HUES64 (cell line): Measurements from ENCODE around the gene SLC30A7.

Experiments used
- H3K27ac ChIP-seq: 2 replicates; pipeline ENCODE4 v1.7.0; 2013; ENCODE audit warnings: low read depth, low read length, inconsistent platforms
- H3K27me3 ChIP-seq: 2 replicates; pipeline ENCODE4 v1.6.1; 2013; ENCODE audit warnings: mild to moderate bottlenecking, low read length; ENCODE audit not compliant: insufficient read depth
- H3K36me3 ChIP-seq: 2 replicates; pipeline ENCODE4 v1.6.1; 2013; ENCODE audit warnings: mild to moderate bottlenecking, low read length; ENCODE audit not compliant: insufficient read depth
- H3K4me1 ChIP-seq: 2 replicates; pipeline ENCODE4 v1.6.1; 2013; ENCODE audit warnings: mild to moderate bottlenecking, low read length, moderate library complexity; ENCODE audit not compliant: insufficient read depth
- H3K4me3 ChIP-seq: 2 replicates; pipeline ENCODE4 v1.5.1; 2013; ENCODE audit warnings: mild to moderate bottlenecking, low read length, moderate library complexity
- H3K9ac ChIP-seq: 2 replicates; pipeline ENCODE4 v1.6.1; 2013; ENCODE audit warnings: mild to moderate bottlenecking, low read depth, low read length
- H3K9me3 ChIP-seq: 2 replicates; pipeline ENCODE4 v1.6.1; 2013; ENCODE audit warnings: low read depth, low read length; ENCODE audit not compliant: insufficient read depth
- WGBS: fragments of 150-250, 120-280 bp; methylation state at CpG from one replicate; pipeline ENCODE4 v1.1.7; 2013; ENCODE audit warnings: missing lambda C conversion rate; 5-methylcytosine and 5-hydroxymethylcytosine counted together

The SLC30A7 gene

DNA sequence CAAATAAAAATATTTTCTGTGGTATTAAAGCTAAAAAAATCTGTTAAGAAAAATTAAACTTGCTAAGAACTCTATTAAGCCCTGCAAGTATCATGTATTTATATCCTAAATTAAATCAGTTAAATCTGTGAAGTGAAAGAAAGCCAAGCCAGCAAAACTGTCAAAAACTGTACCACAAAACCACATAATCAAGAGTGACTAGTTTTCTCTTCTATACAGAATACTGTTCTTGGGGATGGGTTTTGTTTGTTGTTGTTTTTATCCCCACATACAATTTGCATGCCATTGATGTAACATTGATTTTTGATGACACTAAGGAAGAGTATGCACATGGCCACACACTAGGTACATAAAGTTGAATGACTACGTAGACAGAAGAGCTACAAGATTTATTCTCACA is 109.3 kb downstream of the SLC30A7 start:
- no peaks in the 10 kb centered on the region for H3K27me3 ChIP-seq
- no peak overlapping the region for H3K9ac ChIP-seq
- peaks cover 46% of the 10 kb centered on the region for H3K36me3 ChIP-seq
- H3K27ac ChIP-seq = no peak overlapping the region
- peaks cover 28% of the 10 kb centered on the region for H3K4me1 ChIP-seq
- H3K4me3 ChIP-seq = no peak overlapping the region
- H3K9me3 ChIP-seq = no peaks in the 10 kb centered on the region
- 100% methylated on average over 1 of the region's 1 CpG for WGBS

DNA sequence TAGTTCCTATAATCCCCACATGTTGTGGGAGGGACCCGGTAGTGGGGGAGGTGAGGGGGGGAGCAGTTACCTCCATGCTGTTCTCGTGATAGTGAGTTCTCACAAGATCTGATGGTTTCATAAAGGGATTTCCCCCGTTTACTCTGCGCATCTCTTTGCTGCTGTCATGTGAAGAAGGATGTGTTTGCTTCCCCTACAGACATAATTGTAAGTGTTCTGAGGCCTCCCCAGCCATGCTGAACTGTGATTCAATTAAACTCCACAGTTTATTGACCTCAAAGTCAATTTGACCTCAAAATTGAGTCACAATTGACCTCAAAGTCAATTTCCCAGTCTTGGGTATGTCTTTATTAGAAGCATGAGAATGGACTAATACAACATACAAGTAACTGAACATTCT is 110.0 kb downstream of the SLC30A7 start:
- WGBS = 94% methylated on average over 4 of the region's 4 CpGs

DNA sequence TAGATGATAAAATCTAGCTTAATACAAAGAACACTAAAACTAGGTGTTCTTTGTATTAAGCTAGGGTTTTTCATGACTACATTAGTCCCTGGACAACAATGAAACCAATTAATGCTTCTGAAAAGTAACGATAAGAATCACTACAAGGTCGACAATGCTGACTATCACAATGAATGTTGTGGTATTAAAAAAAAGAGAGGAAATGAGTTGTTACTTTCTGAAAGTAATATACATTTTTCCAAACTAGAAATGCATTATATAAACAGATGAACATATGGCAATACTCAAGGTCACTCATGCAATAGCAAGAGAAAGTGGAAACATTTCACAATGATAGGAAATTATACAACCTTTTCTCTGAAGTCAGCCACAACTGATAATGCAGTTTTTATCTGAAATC is 110.7 kb downstream of the SLC30A7 start:
- H3K36me3 ChIP-seq = peaks cover 46% of the 10 kb centered on the region

More for the DNA sequence above, 110.0 kb downstream of the SLC30A7 start:
- Histone ChIP-seq H3K9me3 (no peaks in the 10 kb centered on the region), H3K4me1 (peaks cover 28% of the 10 kb centered on the region), H3K27me3 (no peaks in the 10 kb centered on the region), H3K36me3 (peaks cover 46% of the 10 kb centered on the region), H3K9ac (no peak overlapping the region), H3K4me3 (no peak overlapping the region), H3K27ac (no peak overlapping the region)

DNA sequence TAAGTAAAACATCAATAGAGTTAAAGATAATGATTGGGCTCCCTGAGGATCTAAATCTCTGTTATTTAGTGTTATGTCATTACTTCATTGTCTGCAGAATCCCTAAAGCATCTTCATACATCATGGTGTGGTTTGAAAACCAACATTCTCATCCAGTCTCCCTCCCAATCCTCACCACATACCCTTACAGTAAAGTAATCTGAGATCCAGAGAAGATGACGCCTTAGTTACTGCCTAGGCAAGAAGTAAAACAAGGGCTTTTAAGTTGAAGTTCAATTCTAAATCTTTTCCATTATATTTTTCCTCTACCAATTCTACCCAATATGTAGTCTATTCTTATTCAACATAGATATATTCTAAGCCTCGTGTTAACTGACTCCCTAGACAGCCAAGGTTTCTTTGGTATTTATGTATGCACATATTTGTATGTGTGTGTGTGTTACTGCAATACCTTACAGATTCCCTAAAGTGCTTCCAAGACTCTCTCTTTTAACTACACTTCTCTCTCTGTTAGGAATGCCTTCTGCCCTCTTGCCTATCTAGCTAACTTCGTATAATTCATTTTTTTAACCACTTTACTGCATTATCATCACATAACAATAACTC is 112.4 kb downstream of the SLC30A7 start:
- Histone ChIP-seq H3K27me3 (no peaks in the 10 kb centered on the region), H3K36me3 (peaks cover 59% of the 10 kb centered on the region), H3K4me1 (peaks cover 15% of the 10 kb centered on the region), H3K9ac (no peak overlapping the region), H3K27ac (no peak overlapping the region), H3K9me3 (no peaks in the 10 kb centered on the region), H3K4me3 (no peak overlapping the region)
- WGBS = 97% methylated on average over 2 of the region's 3 CpGs

More for the DNA sequence above, 110.7 kb downstream of the SLC30A7 start:
- Histone ChIP-seq H3K4me1 (peaks cover 28% of the 10 kb centered on the region), H3K9ac (no peak overlapping the region), H3K9me3 (no peaks in the 10 kb centered on the region), H3K27ac (no peak overlapping the region), H3K27me3 (no peaks in the 10 kb centered on the region), H3K4me3 (no peak overlapping the region)
- WGBS = 100% methylated on average over 1 of the region's 2 CpGs

DNA sequence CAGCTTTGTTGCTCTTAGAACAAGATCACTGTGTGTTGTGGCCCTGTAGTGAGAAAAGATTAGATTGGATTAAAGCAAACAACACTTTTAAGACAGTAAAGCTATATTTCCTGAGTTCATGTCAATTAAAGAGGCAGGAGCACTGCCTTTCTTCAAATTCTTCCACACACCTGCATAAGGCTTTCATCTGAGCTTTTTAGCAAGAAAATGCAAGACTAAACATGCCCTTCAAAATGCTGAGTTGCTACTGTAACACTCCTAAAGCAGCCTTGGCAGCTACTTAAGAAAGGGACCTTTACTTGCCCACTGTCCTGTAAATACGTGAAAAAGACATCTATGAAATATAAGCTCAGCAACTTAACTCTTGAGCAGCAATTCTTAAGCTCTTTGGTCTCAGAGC is 117.9 kb downstream of the SLC30A7 start:
- no peaks in the 10 kb centered on the region for H3K27me3 ChIP-seq
- 97% methylated on average over 1 of the region's 1 CpG for WGBS
- no peaks in the 10 kb centered on the region for H3K9me3 ChIP-seq
- peaks cover 8% of the 10 kb centered on the region for H3K4me1 ChIP-seq
- H3K36me3 ChIP-seq = peaks cover 67% of the 10 kb centered on the region
- no peak overlapping the region for H3K27ac ChIP-seq
- H3K9ac ChIP-seq = no peak overlapping the region
- H3K4me3 ChIP-seq = no peak overlapping the region

DNA sequence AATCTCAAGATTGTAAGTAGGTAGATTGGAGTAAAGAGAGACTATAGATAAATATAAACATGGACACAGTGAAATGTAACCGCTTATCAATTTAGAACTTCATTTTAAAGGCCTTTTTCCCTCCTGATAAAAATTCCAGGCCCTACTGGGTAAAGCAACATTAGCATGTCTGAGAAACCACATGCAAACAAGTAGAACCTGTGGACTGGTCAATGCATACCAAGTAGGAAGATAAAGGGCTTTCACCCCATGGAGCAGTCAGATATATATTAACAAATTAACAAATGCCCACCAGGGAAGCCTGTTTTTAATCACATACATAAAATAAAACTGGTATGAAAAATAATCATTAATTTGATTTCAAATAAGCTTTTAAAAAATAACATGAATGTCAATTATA is 121.6 kb downstream of the SLC30A7 start:
- no peak overlapping the region for H3K27ac ChIP-seq
- H3K36me3 ChIP-seq = peaks cover 73% of the 10 kb centered on the region
- 100% methylated on average over 1 of the region's 1 CpG for WGBS
- no peak overlapping the region for H3K4me3 ChIP-seq
- no peak overlapping the region for H3K9ac ChIP-seq
- peaks cover 8% of the 10 kb centered on the region for H3K4me1 ChIP-seq
- no peaks in the 10 kb centered on the region for H3K9me3 ChIP-seq
- no peaks in the 10 kb centered on the region for H3K27me3 ChIP-seq

DNA sequence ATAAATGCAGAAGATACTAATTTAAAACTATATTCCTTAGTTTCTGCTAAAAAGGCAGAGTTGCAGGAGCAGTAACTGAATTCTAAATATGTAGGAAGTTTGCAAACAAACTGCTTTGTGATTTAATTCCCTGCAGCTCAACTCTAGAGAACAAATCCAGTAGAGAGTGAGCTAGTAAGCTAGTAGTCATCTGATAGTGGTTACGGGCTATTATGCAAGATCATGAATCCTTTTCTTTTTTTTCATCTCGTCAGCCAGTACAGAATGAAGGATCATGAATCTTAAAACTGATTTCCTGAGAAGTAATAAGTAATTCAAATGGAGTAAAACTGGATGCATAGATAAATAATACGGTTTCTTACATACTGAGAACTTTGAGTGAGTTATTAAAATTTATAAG is 126.4 kb downstream of the SLC30A7 start:
- Histone ChIP-seq H3K4me1 (peaks cover 18% of the 10 kb centered on the region), H3K27ac (no peak overlapping the region), H3K36me3 (peaks cover 59% of the 10 kb centered on the region), H3K4me3 (no peak overlapping the region; the same call in 1 of the 2 replicates), H3K27me3 (no peaks in the 10 kb centered on the region), H3K9me3 (no peaks in the 10 kb centered on the region), H3K9ac (no peak overlapping the region)
- 95% methylated on average over 3 of the region's 3 CpGs for WGBS

DNA sequence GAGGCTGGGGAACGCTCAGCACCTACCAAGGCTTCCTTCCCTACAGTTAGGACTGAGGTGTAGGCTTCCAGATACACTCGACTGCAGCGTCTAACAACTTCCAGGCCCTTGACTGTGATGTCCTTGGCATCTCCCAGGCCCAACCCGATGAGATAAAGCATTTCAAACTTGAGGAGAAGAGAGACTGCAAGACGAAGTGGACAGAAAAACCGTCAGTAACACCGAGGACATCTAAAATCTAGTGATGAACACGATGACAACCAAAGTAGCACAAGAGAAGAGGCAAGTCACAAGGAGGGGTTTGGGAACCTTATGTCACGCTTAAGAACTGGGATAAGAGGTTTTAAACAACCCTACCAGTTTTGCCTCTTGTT is 129.4 kb downstream of the SLC30A7 start:
- Histone ChIP-seq H3K27me3 (no peaks in the 10 kb centered on the region), H3K27ac (peak overlapping the region; percentile 60), H3K9ac (peak overlapping the region; percentile 98), H3K36me3 (peaks cover 39% of the 10 kb centered on the region), H3K4me3 (peak overlapping the region; percentile 84), H3K9me3 (no peaks in the 10 kb centered on the region), H3K4me1 (peaks cover 13% of the 10 kb centered on the region)
- 2% methylated on average over 9 of the region's 9 CpGs for WGBS

DNA sequence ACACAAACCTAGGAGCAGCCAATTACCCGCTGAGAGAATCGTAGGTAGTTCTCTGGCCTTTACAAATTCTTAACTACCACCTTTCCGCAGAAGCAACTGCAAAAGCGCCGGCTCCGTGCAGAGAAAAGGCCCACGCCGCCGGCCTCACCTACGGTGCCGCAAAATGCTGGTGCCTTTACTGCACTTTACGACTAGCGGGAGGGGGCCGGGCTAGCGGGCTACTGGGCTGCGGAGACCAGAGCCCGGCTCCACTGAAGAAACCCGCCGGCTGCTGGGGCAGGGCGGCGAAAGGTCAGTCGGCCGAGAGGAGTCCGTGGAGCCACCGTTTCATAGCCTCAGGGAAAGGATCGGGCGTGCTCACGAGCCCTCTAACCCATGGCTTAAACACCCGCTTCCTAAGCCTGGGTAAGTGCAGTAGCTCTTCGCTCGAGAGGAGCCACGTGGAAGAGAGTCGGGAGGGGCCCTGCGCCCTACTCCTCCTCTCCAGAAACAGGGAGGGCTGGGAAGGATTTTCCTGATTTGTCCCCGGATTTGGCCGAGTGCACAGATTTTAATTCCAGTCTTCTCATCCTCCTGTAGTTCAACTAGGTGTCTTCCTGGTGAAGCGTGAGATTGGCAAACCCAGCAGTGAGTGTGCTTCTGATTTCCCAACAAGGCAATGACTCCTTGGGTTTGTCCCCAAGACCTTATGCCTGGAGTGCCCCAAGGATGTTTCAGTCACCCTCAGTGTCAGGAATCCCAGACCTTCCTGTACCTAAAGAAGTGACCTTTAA is 130.0 kb downstream of the SLC30A7 start, which contains the start of gene DPH5:
Gene DPH5 (minus strand): TSS at position 128 of the 773 bp plus-strand sequence. CDS start 341 bp downstream, outside the sequence.
- under 1% methylated on average over 36 of the region's 37 CpGs for WGBS
- H3K9me3 ChIP-seq = no peaks in the 10 kb centered on the region
- H3K9ac ChIP-seq = peak within 1 kb of the TSS; percentile 98
- H3K27ac ChIP-seq = peak within 1 kb of the TSS; percentile 82
- peak within 1 kb of the TSS; percentile 84 for H3K4me3 ChIP-seq
- H3K36me3 ChIP-seq = peaks cover 33% of the 10 kb centered on the region
- H3K27me3 ChIP-seq = no peaks in the 10 kb centered on the region
- peaks cover 13% of the 10 kb centered on the region for H3K4me1 ChIP-seq

DNA sequence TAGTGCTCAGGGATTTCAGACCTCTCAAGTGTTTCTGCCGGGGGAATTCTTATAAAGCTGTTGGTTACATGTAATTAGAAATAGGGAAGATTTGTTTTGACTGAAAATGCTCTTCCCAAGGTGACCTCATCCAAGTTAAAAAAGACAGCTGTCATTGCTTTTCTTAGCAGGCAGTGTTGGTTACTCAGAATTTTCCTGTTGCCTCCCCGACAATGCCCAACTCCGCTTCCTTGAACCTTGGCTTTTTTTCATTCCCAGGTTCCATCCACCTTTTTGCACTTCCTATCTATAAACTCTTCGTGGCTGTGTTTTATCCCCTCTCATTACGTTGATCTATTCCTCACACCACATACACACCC is 130.5 kb downstream of the SLC30A7 start:
- 40% methylated on average over 5 of the region's 5 CpGs for WGBS
- Histone ChIP-seq H3K36me3 (peaks cover 27% of the 10 kb centered on the region), H3K27ac (peak overlapping the region; percentile 82), H3K4me1 (peaks cover 13% of the 10 kb centered on the region), H3K4me3 (peak overlapping the region; percentile 84), H3K27me3 (no peaks in the 10 kb centered on the region), H3K9ac (peak overlapping the region; percentile 98), H3K9me3 (no peaks in the 10 kb centered on the region)

DNA sequence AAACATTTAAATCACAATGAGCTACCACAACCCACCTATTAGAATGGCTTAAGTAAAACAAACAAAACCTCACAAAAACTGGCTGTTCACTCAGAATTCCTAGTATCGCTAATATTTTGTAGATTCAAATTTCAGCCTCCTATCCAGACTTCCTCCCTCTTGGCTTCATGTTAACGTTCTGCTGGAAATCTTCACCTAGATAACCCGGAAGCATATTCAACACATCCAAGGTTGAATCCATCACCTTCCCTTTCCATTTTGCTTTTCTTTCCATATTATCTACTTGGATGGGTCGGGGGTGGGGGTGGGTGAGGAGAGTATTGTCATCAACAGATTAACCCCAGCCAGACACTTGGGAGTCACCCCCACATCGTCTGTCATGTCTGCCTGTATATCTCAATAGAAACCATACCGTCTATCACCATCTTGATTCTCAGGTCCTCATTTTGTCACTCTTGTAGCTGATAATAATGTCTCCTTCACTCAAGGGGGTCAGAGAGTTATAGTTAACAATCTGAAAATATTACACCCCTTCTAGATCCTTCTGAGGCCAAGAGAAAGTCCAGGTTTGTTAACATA is 131.4 kb downstream of the SLC30A7 start:
- 89% methylated on average over 5 of the region's 6 CpGs for WGBS
- H3K27ac ChIP-seq = no peak overlapping the region
- no peaks in the 10 kb centered on the region for H3K9me3 ChIP-seq
- peaks cover 19% of the 10 kb centered on the region for H3K36me3 ChIP-seq
- H3K4me3 ChIP-seq = peak overlapping the region; percentile 84; the same call in 1 of the 2 replicates
- no peaks in the 10 kb centered on the region for H3K27me3 ChIP-seq
- H3K9ac ChIP-seq = no peak overlapping the region
- H3K4me1 ChIP-seq = peaks cover 13% of the 10 kb centered on the region
